ENCODE results near the gene BCL11A.
"Not testable (repeated sequence)": the region's sequence is repeated elsewhere in the genome, so short reads cannot be mapped to it uniquely, and the experiment has no call there.

BCL11A gene

DNA sequence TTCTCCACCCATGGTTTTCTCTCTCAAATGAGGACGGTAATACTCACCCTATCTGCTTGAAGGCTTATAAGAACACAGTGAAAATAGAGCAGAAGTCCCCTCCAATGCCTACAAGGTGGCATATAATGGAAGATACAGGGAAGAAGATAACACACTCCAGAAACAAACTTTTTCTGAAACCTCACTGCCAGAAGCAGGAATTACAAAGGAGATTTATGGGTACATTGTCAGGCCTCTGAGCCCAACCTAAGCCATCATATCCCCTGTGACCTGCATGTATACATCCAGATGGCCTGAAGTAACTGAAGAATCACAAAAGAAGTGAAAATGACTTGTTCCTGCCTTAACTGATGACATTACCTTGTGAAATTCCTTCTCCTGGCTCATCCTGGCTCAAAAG lies 136.2 kb downstream of the BCL11A start:
- not testable (repeated sequence) for DNase-seq

DNA sequence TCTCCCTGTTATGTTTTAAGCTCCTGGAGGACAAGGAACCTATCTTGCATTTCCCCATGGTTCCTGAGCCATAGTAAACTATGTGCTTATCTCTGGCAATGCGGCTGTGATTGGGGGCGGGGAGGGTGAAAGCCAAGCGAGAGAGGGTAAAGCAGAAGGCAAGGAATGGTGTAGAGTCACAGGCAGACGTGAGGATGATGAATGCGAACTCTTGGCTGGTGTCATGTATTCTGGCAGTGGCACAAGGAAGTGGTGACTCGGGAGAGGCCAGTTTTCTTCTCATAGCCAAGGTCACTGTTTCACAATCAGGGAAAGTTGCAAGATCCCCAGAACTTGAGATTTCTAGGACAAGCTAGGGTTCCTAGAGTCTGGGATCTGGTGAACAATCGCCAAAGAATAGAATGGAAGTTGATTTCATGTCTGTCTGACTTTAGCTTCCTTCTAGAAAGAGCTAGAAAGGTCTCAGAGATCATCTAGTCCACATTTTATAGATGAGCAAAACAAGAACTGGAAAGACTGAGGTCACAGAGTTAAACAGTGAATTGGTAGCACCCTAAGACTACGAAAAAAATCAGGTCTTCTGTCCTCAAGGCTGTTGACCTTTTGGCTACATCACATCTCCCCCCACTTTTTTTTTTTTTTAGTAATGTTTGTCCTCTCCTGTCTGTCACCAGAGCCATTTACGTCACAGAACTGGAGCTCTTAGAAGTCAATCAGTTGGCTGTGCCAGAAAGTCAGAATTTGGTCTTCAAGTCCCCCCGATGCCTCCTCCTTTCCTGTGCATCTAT lies 137.0 kb downstream of the BCL11A start:
- no peak for DNase-seq

DNA sequence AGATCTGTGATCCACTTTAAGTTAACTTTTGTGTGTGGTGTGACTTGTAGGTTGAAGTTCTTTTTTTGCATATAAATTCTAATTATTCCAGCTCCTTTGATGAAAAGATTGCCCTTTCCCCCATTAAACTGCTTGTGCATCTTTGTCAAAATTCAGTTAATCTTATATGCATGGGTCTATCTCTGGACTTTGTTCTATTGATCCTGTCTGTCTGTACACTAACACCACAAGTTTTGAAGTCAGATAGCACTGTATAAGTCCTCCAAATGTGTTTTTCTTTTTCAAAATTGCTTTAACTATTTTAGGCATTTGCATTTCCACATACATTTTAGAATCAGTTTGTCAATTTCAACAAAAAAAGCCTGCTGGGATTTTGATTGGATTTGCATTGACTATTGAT lies 137.6 kb downstream of the BCL11A start:
- no peak for DNase-seq

DNA sequence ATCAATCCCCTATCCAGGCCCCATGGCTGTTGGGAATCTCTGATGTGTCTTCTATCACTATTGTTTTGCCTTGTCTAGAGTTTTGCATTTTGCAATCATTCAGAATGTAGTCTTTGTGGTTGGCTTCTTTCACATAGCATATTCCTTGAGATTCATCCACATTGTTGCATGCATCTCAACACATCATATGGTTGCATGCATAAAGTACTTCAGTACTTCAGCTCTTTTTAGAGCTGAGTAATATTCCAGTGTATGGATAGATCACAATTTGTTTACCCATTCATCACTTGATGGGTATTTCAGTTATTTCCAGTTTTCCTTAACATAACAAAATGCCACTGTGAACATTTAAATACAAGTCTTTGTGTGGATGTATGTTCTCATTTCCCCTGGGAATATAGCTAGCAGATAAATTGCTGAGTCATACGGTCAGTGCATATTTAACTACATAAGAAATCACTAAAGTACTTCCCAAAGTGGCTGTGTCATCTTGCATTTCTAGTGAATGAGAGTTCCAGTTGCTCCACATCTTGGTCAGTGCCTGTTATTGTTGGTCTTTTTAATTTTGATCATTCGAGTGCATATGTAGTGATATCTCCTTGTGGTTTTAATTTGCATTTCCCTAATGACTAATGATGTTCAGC lies 138.8 kb downstream of the BCL11A start:
- DNase-seq, result no peak

DNA sequence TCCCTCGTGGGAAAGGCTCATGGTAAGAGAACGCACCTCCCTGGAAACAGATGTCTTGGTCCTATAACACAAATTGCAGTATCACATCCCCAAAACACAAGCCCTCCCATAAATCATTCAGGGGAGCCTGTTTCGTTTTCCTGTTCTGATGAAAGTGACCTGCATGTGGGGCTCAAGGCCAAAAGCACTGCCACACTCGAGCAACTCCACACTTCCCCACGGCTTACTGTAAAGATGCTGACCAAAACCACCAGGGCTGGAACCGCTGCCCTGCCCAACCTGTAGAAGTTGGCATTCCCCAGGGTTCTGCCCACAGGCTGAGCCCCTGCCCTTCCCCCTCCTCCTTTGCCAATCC lies 139.7 kb downstream of the BCL11A start:
- no peak for DNase-seq

DNA sequence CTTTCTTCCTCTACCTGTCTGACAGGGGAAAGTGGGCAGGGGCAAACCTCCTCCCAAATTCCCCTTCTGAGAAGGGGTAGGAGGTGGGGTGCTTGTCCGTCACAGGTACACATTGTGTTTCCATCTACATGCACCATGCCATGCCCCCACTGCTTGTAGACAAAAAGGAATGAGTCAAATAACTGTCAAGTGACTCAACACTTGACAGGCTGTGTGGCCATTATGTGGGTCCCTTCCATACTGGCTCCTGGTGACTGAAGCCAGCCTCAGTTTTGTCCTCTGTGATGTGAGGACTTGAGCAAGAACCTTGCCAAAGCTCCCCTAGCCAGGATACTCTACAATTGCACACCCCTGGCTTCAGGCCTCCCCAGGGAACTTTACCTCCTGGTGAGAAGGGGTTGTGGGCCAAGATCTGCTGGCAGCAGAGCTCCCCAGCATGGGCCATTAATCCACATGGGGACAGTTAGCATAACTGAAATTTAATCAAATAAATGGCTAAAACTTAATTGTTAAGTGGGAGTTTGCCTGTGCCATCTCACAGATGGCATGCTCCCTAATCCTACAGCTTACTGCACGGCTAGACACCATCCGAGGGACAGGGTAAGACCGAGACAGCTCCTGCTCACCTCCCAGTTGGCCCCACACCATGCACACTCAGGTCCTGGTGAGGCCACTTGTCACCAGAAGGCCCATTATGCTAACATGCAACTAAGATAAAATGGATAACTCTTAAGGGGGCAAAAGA lies 140.2 kb downstream of the BCL11A start:
- DNase-seq, result no peak

DNA sequence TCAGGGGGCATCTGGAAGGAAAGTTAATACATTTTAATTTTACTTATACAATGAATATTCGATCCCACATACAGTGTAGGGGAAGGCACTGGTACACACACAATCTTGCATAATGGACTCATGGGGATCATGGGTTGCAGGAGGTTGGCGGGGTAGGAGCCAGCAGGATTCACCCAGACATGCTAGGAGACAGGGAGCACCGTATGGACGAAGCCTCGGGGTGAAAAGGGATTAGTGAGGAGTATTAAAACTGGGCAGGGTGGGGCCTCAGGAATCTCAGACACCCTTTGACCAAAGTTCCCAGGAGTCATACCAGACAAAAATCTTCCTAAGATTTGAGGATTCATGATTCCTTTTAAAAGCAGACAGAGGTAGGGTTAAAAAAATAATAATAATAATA lies 140.8 kb downstream of the BCL11A start:
- no peak for DNase-seq

DNA sequence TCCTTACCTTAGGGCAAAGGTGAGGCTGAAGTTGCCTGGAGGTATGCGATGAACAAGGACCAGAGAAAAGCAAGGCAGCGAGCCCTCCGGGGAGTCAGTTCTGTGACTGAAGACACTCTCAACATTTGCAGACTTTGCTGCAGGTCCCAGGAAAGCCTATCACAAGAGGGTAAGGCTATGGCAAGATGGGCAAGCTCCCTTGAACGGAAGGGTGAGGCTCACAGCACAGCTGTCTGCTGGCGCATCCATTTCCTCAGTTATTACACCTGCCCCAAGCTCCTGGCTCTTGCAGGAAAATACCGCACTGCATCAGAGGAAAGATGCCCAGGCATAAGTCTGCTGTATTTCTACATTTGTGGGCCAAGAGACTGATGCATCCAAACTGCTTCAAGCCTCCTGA lies 141.4 kb downstream of the BCL11A start:
- no peak for DNase-seq

DNA sequence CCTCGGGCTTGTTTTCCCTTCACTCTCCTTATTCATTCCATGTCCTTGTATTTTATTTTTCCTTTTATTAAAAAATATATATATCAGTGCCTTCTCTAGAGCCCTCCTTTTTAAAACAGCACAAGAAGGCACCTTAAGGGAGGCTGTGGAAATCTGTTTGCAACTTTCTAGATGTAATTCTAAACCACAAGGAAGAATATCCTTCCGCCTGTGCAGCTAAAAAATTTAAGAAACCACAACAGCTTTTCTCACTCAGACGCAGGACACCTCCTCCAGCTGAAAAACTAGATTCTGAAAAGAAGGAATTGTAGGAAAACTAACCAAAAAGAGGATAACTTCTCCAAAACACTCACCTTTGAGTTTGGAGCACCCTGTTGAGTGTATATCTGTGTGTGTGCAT lies 142.2 kb downstream of the BCL11A start:
- DNase-seq, result no peak

DNA sequence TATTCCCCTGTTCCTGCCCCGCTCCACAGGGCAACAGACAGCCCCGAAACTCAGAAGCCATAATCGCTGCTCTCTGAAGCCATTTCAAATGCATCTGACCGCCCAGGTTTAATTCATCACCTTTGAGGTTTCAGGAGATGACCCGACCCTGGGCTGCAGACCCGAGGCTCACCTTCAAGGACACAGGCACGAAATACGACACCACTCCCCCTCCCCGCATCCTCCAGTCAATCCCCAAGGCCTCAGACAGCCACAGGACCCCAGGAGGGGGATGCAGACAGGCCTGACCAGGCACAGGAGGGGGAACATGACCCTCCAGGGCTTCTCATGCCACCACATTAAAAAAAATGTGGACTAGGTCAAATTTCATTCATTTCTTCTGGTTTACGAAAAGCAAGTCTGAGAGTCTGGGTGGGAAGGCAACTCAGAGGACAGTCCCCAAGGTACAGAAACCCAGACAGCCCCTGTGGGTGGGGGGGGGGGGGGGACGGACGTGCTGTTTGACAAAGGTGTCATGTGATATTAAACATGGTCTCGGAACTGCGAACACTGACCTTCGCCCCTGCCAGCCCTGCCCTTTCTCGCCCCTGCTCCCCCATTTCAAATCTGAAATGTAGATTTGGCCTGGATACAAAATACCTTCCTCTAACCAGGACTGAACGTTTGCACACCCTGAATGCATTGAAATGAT lies 142.9 kb downstream of the BCL11A start:
- DNase-seq, result no peak

DNA sequence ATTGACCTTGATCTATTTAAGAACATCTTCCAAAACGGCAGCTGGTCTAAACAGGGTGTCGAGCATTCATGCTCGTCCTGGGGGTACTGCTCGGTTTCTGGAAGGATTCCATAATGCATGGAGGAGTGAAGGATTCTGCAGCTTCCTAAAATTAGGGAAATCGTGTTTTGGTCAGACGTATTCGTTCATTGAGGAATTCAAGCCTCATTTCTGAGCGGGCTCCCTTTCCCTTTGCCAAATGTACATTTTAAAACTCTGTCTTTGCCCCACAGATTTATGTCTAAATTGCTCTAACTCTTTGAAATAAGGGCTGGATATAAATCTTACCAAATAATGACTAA lies 144.0 kb downstream of the BCL11A start:
- no peak for DNase-seq

DNA sequence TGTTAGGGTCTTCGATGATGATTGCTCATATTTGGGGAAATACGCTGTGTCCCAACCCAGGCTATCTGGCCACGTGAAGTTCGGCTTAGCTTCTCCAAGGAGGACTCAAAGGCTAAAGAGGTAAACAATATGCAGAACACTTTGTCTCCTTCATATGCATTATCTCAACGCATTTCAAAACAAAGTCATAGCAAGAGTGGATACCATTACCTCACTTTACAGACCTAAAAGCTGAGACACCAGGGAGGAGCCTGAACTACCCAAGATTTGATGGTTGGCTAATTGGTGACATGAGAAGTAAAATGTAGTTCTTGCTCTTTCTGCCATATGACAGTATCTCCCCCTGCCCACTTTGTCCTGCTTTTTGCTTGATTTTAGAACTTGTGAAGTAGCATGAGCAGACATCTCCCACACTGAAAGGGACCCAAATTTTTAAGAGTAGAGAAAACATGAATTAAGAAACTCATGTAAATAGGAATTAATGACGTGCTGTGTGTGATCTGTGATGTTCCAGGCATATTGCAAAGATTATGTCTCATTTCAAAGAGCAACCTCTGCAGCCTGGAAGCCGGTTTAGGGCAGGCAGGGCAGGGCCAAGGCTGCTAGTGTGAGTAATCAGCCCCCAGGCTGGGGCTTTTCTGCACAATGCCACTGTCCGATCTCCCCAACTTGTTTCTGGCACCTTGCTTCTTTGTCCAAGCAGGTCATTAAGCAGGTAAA lies 144.5 kb downstream of the BCL11A start:
- no peak for DNase-seq

DNA sequence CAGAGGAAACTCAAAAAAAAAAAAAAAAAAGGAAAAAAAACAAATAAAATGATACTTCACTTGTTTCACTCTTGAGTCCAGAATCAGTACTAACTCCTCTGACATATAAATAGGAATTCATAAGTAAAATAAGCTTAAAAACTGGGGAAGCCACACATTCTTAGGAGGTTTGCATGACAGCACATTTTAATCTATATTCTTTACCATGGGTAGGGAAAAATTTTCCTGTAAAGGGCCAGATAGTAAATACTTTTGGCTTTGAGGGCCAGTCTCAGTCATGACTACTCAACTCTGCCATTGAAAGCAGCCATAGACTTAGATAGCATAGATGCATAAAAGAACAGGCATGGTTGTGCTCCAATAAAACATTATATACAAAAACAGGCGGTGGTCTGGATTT lies 145.2 kb downstream of the BCL11A start:
- no peak for DNase-seq

DNA sequence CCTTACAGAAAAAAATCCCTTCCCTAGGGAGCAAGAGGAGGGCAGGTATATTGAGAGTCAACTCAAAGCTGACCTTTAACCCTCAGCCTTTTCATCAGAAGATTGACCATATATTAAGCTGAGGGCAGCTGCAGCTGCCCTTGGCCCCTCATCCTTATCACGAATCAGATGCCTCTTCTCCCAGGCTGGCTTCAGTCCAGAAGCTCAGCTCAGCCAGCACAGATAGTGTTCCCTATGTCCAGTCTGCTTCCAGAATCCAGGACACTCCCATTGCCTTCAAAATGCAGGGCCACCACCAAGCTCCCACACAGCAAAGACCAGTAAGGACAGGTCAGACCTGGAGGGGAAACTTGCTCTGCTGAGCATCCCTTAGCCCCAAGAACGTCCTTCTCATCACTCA lies 146.1 kb downstream of the BCL11A start:
- DNase-seq, result no peak

DNA sequence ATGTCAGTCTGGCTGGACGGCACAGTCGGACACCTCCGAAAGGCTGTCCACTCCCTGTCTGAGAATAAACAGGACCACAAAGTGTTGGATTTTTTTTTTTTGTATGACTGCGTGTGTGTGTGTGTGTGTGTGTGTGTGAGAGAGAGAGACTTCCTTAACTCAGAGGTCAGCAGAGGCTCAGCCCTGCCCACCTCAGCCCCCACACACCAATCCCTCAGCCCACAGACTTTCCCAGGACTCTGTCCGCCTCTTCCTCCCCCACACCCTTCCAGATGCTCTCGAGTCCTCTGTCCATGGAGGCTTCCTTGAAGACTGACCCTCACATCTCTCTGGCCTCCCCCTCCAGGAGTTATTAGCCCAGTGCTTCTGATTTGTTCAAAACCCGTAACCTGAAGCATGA lies 147.3 kb downstream of the BCL11A start:
- DNase-seq, result no peak

DNA sequence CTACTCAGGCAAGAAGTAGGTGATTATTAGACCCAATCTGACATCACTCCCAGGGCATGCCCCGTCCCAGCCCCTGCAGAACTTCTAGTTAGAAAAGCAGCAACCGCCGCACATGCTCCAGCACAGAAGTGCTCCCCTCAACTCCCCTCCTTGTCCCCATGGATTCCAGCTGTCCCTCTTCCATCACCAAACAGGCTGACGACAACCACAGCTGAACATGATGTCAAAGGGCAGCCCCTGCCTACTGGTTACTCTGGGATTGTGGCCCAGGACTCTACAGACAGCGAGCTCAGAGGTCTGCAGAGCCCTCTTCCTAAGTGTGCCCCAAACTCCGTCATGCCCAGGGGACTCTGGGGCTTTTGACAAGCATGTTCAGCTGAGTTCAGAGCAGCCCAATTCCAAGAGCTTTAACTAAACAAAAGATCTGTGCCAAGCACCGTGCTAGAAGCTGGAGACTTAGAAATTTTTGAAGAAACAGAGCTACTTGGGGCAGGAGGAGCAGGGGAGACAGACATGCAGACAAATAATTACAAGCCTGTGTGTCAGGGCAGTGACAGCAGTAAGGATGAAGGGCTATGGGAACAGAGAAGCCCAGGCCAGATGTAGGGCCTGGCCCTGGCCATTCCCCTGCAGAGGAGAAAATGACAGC lies 148.1 kb downstream of the BCL11A start:
- no peak for DNase-seq

Data from AML-193 (cell line).